Effector memory CD4-positive, alpha-beta T cell (primary cell): ENCODE data around the gene NCOA4.
"Not testable (repeated sequence)": the region's sequence is repeated elsewhere in the genome, so short reads cannot be mapped to it uniquely, and the experiment has no call there.

Source experiments
- DNase-seq, 3 donors: peaks; one replicate each; pipeline ENCODE4 v3.0.0-alpha.2; 2020
- H3K27ac ChIP-seq: 2 replicates; pipeline ENCODE4 v1.7.0; 2013; ENCODE audit warnings: mild to moderate bottlenecking, low read length, moderate library complexity; ENCODE audit not compliant: insufficient read depth, poor library complexity, severe bottlenecking
- H3K27me3 ChIP-seq: replicated peaks from 2 replicates; pipeline ENCODE4 v1.7.0; 2013; ENCODE audit warnings: mild to moderate bottlenecking, low read length; ENCODE audit not compliant: insufficient read depth, control insufficient read depth, poor library complexity, severe bottlenecking
- H3K36me3 ChIP-seq: 2 replicates; pipeline ENCODE4 v1.7.0; 2013; ENCODE audit warnings: mild to moderate bottlenecking, low read length, moderate library complexity; ENCODE audit not compliant: control insufficient read depth, insufficient read depth
- H3K4me1 ChIP-seq: 2 replicates; pipeline ENCODE4 v1.7.0; 2013; ENCODE audit warnings: low read length, mild to moderate bottlenecking; ENCODE audit not compliant: control insufficient read depth, insufficient read depth, poor library complexity, severe bottlenecking
- H3K4me3 ChIP-seq: 2 replicates; pipeline ENCODE4 v1.7.0; 2013; ENCODE audit warnings: low read length, low read depth, mild to moderate bottlenecking; ENCODE audit not compliant: insufficient read depth, poor library complexity, severe bottlenecking
- H3K9me3 ChIP-seq: 2 replicates; pipeline ENCODE4 v1.7.0; 2013; ENCODE audit warnings: mild to moderate bottlenecking, low read length, moderate library complexity; ENCODE audit not compliant: control insufficient read depth

The NCOA4 gene

GRCh38 chr10:46068905-46069304 lies 38.5 kb upstream of the NCOA4 start:
- H3K36me3 ChIP-seq: no peaks in the 10 kb centered on the region
- no peaks in the 10 kb centered on the region for H3K27me3 ChIP-seq
- H3K9me3 ChIP-seq: no peaks in the 10 kb centered on the region
- no peaks in the 10 kb centered on the region for H3K4me1 ChIP-seq
- no peak overlapping the region for H3K4me3 ChIP-seq
- H3K27ac ChIP-seq: no peak overlapping the region
- no peak for DNase-seq

- no peaks in the 10 kb centered on the region for H3K9me3 ChIP-seq
- H3K4me1 ChIP-seq: no peaks in the 10 kb centered on the region
- H3K27ac ChIP-seq: no peak overlapping the region
- H3K27me3 ChIP-seq: no peaks in the 10 kb centered on the region
- no peak for DNase-seq
- H3K36me3 ChIP-seq: no peaks in the 10 kb centered on the region
- no peak overlapping the region for H3K4me3 ChIP-seq
Observed at GRCh38 chr10:46068117-46068516, 37.7 kb upstream of the NCOA4 start.

GRCh38 chr10:46064269-46064817 lies 33.9 kb upstream of the NCOA4 start:
- DNase-seq: no peak
- no peaks in the 10 kb centered on the region for H3K27me3 ChIP-seq

GRCh38 chr10:46062723-46063428 lies 32.5 kb upstream of the NCOA4 start:
- Histone ChIP-seq H3K9me3 (no peaks in the 10 kb centered on the region), H3K4me3 (no peak overlapping the region), H3K36me3 (no peaks in the 10 kb centered on the region), H3K4me1 (no peaks in the 10 kb centered on the region), H3K27ac (no peak overlapping the region), H3K27me3 (no peaks in the 10 kb centered on the region)
- no peak for DNase-seq

More at GRCh38 chr10:46064269-46064817, 33.9 kb upstream of the NCOA4 start:
- Histone ChIP-seq H3K4me3 (no peak overlapping the region), H3K36me3 (no peaks in the 10 kb centered on the region), H3K27ac (no peak overlapping the region), H3K4me1 (no peaks in the 10 kb centered on the region), H3K9me3 (no peaks in the 10 kb centered on the region)

- H3K4me1 ChIP-seq: no peaks in the 10 kb centered on the region
- no peaks in the 10 kb centered on the region for H3K36me3 ChIP-seq
- no peaks in the 10 kb centered on the region for H3K27me3 ChIP-seq
- H3K9me3 ChIP-seq: no peaks in the 10 kb centered on the region
- H3K4me3 ChIP-seq: no peak overlapping the region
- no peak for DNase-seq
- no peak overlapping the region for H3K27ac ChIP-seq
Observed at GRCh38 chr10:46060706-46061105, 30.3 kb upstream of the NCOA4 start.

- H3K36me3 ChIP-seq, H3K27ac ChIP-seq, DNase-seq, H3K4me1 ChIP-seq, H3K27me3 ChIP-seq, H3K4me3 ChIP-seq, H3K9me3 ChIP-seq: not testable (repeated sequence)
Observed at GRCh38 chr10:46057927-46058326, 27.5 kb upstream of the NCOA4 start.

- Histone ChIP-seq H3K9me3 (no peaks in the 10 kb centered on the region), H3K36me3 (no peaks in the 10 kb centered on the region), H3K27ac (no peak overlapping the region), H3K4me1 (no peaks in the 10 kb centered on the region), H3K27me3 (no peaks in the 10 kb centered on the region), H3K4me3 (no peak overlapping the region)
- DNase-seq: no peak
Observed at GRCh38 chr10:46057038-46057437, 26.6 kb upstream of the NCOA4 start.

- H3K36me3 ChIP-seq: no peaks in the 10 kb centered on the region
- DNase-seq: no peak
- H3K27ac ChIP-seq: no peak overlapping the region
- H3K9me3 ChIP-seq: no peaks in the 10 kb centered on the region
- no peaks in the 10 kb centered on the region for H3K4me1 ChIP-seq
- H3K4me3 ChIP-seq: no peak overlapping the region
- H3K27me3 ChIP-seq: no peaks in the 10 kb centered on the region
Observed at GRCh38 chr10:46055771-46056170, 25.3 kb upstream of the NCOA4 start.

- no peak overlapping the region for H3K27ac ChIP-seq
- H3K36me3 ChIP-seq: no peaks in the 10 kb centered on the region
- DNase-seq: no peak
- no peak overlapping the region for H3K4me3 ChIP-seq
- H3K9me3 ChIP-seq: no peaks in the 10 kb centered on the region
- no peaks in the 10 kb centered on the region for H3K4me1 ChIP-seq
- H3K27me3 ChIP-seq: no peaks in the 10 kb centered on the region
Observed at GRCh38 chr10:46053534-46054434, 23.4 kb upstream of the NCOA4 start.
